SK-N-SH (cell line): Measurements from ENCODE around the gene ZNF185. TPM values are rescaled to one million over a fixed set of nuclear protein-coding genes. Genes with fewer than 3 reads are reported as not detected.

Source experiments
- CTCF ChIA-PET: fragments of 300-600, 350-600 bp; formaldehyde crosslinking; extraction: SDS; loops from one replicate; lab custom pipeline; 2021; lab: Yijun Ruan, JAX
- POLR2A ChIA-PET: fragments of 350-600 bp; sonication (Branson Sonifier 250); formaldehyde crosslinking; extraction: SDS; loops from one replicate; lab custom pipeline; 2020; ENCODE audit warnings: antibody characterized with exemption, inconsistent platforms; lab: Yijun Ruan, JAX
- DNase-seq: peaks from one replicate; pipeline ENCODE4 v3.0.0; 2012
- H2AFZ ChIP-seq: fragments of 200-600 bp; sonication (generic); 2 replicates; pipeline ENCODE4 v1.8.1; 2016; ENCODE audit warnings: antibody characterized with exemption, mild to moderate bottlenecking, low read depth
- H3F3A ChIP-seq: fragments of 200-600 bp; sonication (generic); replicated peaks from 2 replicates; pipeline ENCODE3; 2016; ENCODE audit warnings: antibody characterized with exemption, mild to moderate bottlenecking; ENCODE audit not compliant: insufficient read depth
- H3K27ac ChIP-seq, 2 experiments: fragments of 200-500 bp in 1 of 2; fragments of 200-600 bp in 1 of 2; sonication (Bioruptor generic) in 1 of 2; sonication (generic), shearing (Covaris generic) in 1 of 2; 2 replicates each; pipeline versions ENCODE4 v1.5.1 to v1.6.1; 2014 to 2016; ENCODE audit warnings: low read depth in 2 of 2, inconsistent platforms in 1 of 2, low read length in 1 of 2, mild to moderate bottlenecking in 1 of 2, mixed read lengths in 1 of 2
- H3K27me3 ChIP-seq: fragments of 200-600 bp; sonication (generic), shearing (Covaris generic); 2 replicates; pipeline ENCODE4 v1.6.1; 2016; ENCODE audit warnings: mixed run types; ENCODE audit not compliant: insufficient read depth
- H3K36me3 ChIP-seq, 2 experiments: fragments of 200-500 bp in 1 of 2; fragments of 200-600 bp in 1 of 2; sonication (Bioruptor generic) in 1 of 2; sonication (generic) in 1 of 2; replicated peaks in 1 of 2; 2 replicates each; pipeline versions ENCODE3 to v1.5.1; 2014 to 2016; ENCODE audit warnings: low read length in 1 of 2, mild to moderate bottlenecking in 1 of 2; ENCODE audit not compliant: insufficient read depth in 2 of 2, control insufficient read depth in 1 of 2
- H3K4me1 ChIP-seq, 2 experiments: fragments of 200-500 bp in 1 of 2; fragments of 200-600 bp in 1 of 2; sonication (Bioruptor generic) in 1 of 2; sonication (generic), shearing (Covaris generic) in 1 of 2; 2 replicates each; pipeline versions ENCODE4 v1.5.1 to v1.6.1; 2014 to 2016; ENCODE audit warnings: low read depth in 1 of 2, low read length in 1 of 2, mixed run types in 1 of 2; ENCODE audit not compliant: insufficient read depth in 2 of 2, control insufficient read depth in 1 of 2
- H3K4me2 ChIP-seq: fragments of 200-600 bp; sonication (generic), shearing (Covaris generic); 2 replicates; pipeline ENCODE4 v1.6.1; 2017; ENCODE audit warnings: mixed run types
- H3K4me3 ChIP-seq, 2 experiments: fragments of 200-500 bp in 1 of 2; fragments of 200-600 bp in 1 of 2; sonication (Bioruptor generic) in 1 of 2; sonication (generic), shearing (Covaris generic) in 1 of 2; 2 replicates each; pipeline versions ENCODE4 v1.5.1 to v1.8.1; 2014 to 2016; ENCODE audit warnings: low read depth in 2 of 2, inconsistent platforms in 1 of 2, low read length in 1 of 2, mild to moderate bottlenecking in 1 of 2, mixed read lengths in 1 of 2, moderate library complexity in 1 of 2
- H3K79me2 ChIP-seq: fragments of 200-600 bp; sonication (generic); 2 replicates; pipeline ENCODE4 v1.8.1; 2017; ENCODE audit warnings: mild to moderate bottlenecking; ENCODE audit not compliant: insufficient read depth
- H3K9ac ChIP-seq: fragments of 200-600 bp; sonication (generic); 2 replicates; pipeline ENCODE4 v1.6.1; 2017; ENCODE audit warnings: mixed run types
- H3K9me2 ChIP-seq: fragments of 200-600 bp; sonication (generic); 2 replicates; pipeline ENCODE4 v1.6.1; 2017; ENCODE audit warnings: mixed run types
- H3K9me3 ChIP-seq: fragments of 200-600 bp; sonication (generic); 2 replicates; pipeline ENCODE4 v1.6.1; 2017; ENCODE audit warnings: mixed run types, mild to moderate bottlenecking, moderate library complexity
- H4K20me1 ChIP-seq: fragments of 200-600 bp; sonication (generic); 2 replicates; pipeline ENCODE4 v1.6.1; 2017; ENCODE audit warnings: mild to moderate bottlenecking, mixed run types; ENCODE audit not compliant: insufficient read depth
- ELF1 ChIP-seq: IDR thresholded peaks from 2 replicates; pipeline ENCODE4 v1.4.0; 2012
- EP300 ChIP-seq, 2 experiments: IDR thresholded peaks; 2 replicates each; pipeline versions ENCODE4 v1.4.0 to v1.6.1; 2012; ENCODE audit warnings: borderline replicate concordance in 1 of 2, low read depth in 1 of 2, low read length in 1 of 2
- FOXM1 ChIP-seq: IDR thresholded peaks from 2 replicates; pipeline ENCODE4 v1.4.0; 2012; ENCODE audit warnings: low read depth, mild to moderate bottlenecking
- JUND ChIP-seq: IDR thresholded peaks from 2 replicates; pipeline ENCODE4 v1.4.0; 2012
- MEF2A ChIP-seq: IDR thresholded peaks from 2 replicates; pipeline ENCODE4 v1.4.0; 2012; ENCODE audit warnings: low read depth, borderline replicate concordance
- MXI1 ChIP-seq: IDR thresholded peaks from 2 replicates; pipeline ENCODE4 v1.6.1; 2012; ENCODE audit warnings: mild to moderate bottlenecking, low read depth, low read length, improper control_type of control experiment
- NFIC ChIP-seq: IDR thresholded peaks from 2 replicates; pipeline ENCODE4 v1.4.0; 2012; ENCODE audit warnings: borderline replicate concordance
- NRF1 ChIP-seq: IDR thresholded peaks from 2 replicates; pipeline ENCODE4 v1.6.1; 2012; ENCODE audit warnings: low read depth, mild to moderate bottlenecking, low read length
- POLR2AphosphoS5 ChIP-seq: IDR thresholded peaks from 2 replicates; pipeline ENCODE4 v1.6.1; 2012; ENCODE audit warnings: low read depth, low read length
- RAD21 ChIP-seq: IDR thresholded peaks from 2 replicates; pipeline ENCODE4 v1.6.1; 2012; ENCODE audit warnings: mild to moderate bottlenecking, low read length
- RFX5 ChIP-seq: IDR thresholded peaks from 2 replicates; pipeline ENCODE4 v1.6.1; 2012; ENCODE audit warnings: mild to moderate bottlenecking, improper control_type of control experiment, low read length
- RXRA ChIP-seq: IDR thresholded peaks from 2 replicates; pipeline ENCODE4 v1.4.0; 2012; ENCODE audit warnings: low read depth, mild to moderate bottlenecking, borderline replicate concordance
- SIN3A ChIP-seq: IDR thresholded peaks from 2 replicates; pipeline ENCODE4 v1.6.1; 2012; ENCODE audit warnings: low read depth, mild to moderate bottlenecking, low read length, moderate library complexity, borderline replicate concordance
- SMC3 ChIP-seq: IDR thresholded peaks from 2 replicates; pipeline ENCODE4 v1.6.1; 2012; ENCODE audit warnings: low read depth, low read length, improper control_type of control experiment
- YY1 ChIP-seq: IDR thresholded peaks from 2 replicates; pipeline ENCODE4 v1.4.0; 2012; ENCODE audit warnings: low read depth, mild to moderate bottlenecking
- WGBS: methylation state at CpG from one replicate; pipeline ENCODE4 v1.1.6; 2017; ENCODE audit warnings: low lambda C conversion rate; 5-methylcytosine and 5-hydroxymethylcytosine counted together
- polyA plus RNA-seq, 3 experiments: library from polyadenylated mRNA; depleted of rRNA; stranded (reverse); fragments of >200 nt; gene quantifications; 2 replicates each; pipeline ENCODE4 v1.2.3, GENCODE V29; 2012
- TF ChIP-seq, protein P1 (sequence below): fragments of 200-600 bp; sonication (generic); IDR thresholded peaks from 2 replicates; pipeline ENCODE4 v1.6.1; 2017; ENCODE audit warnings: antibody characterized with exemption, mild to moderate bottlenecking, moderate library complexity
- TF ChIP-seq, protein P2 (sequence below): IDR thresholded peaks from 2 replicates; pipeline ENCODE4 v1.6.1; 2012; ENCODE audit warnings: mild to moderate bottlenecking, low read depth, low read length, moderate library complexity
- TF ChIP-seq, protein P3 (sequence below): fragments of 150-350 bp; IDR thresholded peaks from 2 replicates; pipeline ENCODE4 v1.6.1; 2016; ENCODE audit warnings: mild to moderate bottlenecking, low read depth, low read length

Gene ZNF185
- polyA plus RNA-seq, 1 of the 3 experiments (the other 2 are of a cell fraction), result 10.3 TPM

DNA sequence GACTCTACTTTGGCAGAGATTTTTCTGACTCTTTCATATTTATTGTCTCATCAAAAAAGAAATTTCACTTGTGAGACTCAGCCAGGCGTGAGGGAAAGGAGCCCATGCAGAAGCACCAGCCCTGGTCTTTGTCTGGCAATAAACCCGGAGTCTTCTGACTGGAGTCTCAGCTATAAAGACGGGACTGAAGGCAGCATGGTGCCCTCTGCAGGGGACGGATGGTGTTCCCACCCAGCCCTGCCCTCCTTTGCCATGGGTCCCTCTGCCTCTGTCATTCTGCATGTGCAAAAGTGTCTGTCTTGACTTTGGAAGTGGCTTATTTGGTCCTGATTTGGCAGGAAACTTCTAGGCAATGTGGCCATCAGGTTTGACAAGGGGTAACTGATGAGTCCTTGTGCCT is 14.2 kb downstream of the ZNF185 start:
- TF ChIP-seq, protein P1, sequence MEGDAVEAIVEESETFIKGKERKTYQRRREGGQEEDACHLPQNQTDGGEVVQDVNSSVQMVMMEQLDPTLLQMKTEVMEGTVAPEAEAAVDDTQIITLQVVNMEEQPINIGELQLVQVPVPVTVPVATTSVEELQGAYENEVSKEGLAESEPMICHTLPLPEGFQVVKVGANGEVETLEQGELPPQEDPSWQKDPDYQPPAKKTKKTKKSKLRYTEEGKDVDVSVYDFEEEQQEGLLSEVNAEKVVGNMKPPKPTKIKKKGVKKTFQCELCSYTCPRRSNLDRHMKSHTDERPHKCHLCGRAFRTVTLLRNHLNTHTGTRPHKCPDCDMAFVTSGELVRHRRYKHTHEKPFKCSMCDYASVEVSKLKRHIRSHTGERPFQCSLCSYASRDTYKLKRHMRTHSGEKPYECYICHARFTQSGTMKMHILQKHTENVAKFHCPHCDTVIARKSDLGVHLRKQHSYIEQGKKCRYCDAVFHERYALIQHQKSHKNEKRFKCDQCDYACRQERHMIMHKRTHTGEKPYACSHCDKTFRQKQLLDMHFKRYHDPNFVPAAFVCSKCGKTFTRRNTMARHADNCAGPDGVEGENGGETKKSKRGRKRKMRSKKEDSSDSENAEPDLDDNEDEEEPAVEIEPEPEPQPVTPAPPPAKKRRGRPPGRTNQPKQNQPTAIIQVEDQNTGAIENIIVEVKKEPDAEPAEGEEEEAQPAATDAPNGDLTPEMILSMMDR, result peak; percentile 19; the same call in 1 of the 2 replicates
- TF ChIP-seq NFIC (no peak), RXRA (no peak), RAD21 (0 out of 2 replicates have a peak, but pooled peaks have one; percentile 14), FOXM1 (no peak)
- TF ChIP-seq, protein P2, sequence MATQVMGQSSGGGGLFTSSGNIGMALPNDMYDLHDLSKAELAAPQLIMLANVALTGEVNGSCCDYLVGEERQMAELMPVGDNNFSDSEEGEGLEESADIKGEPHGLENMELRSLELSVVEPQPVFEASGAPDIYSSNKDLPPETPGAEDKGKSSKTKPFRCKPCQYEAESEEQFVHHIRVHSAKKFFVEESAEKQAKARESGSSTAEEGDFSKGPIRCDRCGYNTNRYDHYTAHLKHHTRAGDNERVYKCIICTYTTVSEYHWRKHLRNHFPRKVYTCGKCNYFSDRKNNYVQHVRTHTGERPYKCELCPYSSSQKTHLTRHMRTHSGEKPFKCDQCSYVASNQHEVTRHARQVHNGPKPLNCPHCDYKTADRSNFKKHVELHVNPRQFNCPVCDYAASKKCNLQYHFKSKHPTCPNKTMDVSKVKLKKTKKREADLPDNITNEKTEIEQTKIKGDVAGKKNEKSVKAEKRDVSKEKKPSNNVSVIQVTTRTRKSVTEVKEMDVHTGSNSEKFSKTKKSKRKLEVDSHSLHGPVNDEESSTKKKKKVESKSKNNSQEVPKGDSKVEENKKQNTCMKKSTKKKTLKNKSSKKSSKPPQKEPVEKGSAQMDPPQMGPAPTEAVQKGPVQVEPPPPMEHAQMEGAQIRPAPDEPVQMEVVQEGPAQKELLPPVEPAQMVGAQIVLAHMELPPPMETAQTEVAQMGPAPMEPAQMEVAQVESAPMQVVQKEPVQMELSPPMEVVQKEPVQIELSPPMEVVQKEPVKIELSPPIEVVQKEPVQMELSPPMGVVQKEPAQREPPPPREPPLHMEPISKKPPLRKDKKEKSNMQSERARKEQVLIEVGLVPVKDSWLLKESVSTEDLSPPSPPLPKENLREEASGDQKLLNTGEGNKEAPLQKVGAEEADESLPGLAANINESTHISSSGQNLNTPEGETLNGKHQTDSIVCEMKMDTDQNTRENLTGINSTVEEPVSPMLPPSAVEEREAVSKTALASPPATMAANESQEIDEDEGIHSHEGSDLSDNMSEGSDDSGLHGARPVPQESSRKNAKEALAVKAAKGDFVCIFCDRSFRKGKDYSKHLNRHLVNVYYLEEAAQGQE, result no peak
- TF ChIP-seq, all 33 proteins: peak for 2
- 31% methylated on average over 4 of the region's 4 CpGs for WGBS
- CTCF ChIA-PET, result interaction anchor here (0.9 to 5.8 kb wide), 4 partner anchors 7 to 30 kb away, joined by 3 to 71 read pairs (median 28); no protein-coding TSS in a partner anchor

DNA sequence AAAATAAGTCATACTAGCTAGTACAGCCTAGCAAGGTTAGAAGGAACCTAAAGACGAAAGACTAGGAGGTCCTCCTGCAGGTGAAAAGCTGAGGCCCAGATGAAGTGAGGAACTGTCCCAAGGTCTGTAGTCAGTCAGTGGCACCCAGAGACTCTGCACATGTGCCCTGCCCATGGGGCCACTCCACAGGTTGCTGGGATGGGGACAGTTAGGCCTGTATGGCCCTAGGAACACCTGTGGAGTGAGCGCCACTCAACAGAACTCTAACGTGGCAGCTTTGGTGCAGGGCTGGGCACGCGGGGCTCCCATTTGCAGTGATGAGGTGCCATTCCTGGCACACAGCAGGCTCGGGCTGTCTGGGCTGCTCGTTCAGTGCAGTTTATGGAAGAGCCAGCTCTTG is 14.8 kb downstream of the ZNF185 start:
- H3K9me2 ChIP-seq, result no peaks in the 10 kb centered on the region
- no peaks in the 10 kb centered on the region for H3K79me2 ChIP-seq
- peaks cover 0 to 20% of the 10 kb centered on the region in 2 experiments; a peak in 1 of 4 replicates for H3K4me1 ChIP-seq
- no peak overlapping the region for H3K4me2 ChIP-seq
- no peak for DNase-seq
- no peak overlapping the region for H2AFZ ChIP-seq
- H3K4me3 ChIP-seq, result no peak overlapping the region
- peaks cover 5% of the 10 kb centered on the region for H3K27me3 ChIP-seq
- no peak overlapping the region for H3K9ac ChIP-seq
- H4K20me1 ChIP-seq, result no peaks in the 10 kb centered on the region
- no peaks in the 10 kb centered on the region for H3F3A ChIP-seq
- CTCF ChIA-PET, result interaction anchor here (0.9 to 5.8 kb wide), 6 partner anchors 7 to 30 kb away, joined by 3 to 71 read pairs (median 16); no protein-coding TSS in a partner anchor
- no peaks in the 10 kb centered on the region for H3K9me3 ChIP-seq
- POLR2A ChIA-PET, result no interaction called here
- 38% methylated on average over 1 of the region's 7 CpGs for whole genome bisulfite sequencing
- no peak overlapping the region for H3K27ac ChIP-seq
- no peaks in the 10 kb centered on the region for H3K36me3 ChIP-seq
- no peak for TF ChIP-seq RFX5
- no peak for TF ChIP-seq POLR2AphosphoS5
- TF ChIP-seq JUND, result no peak
- TF ChIP-seq, protein P3, sequence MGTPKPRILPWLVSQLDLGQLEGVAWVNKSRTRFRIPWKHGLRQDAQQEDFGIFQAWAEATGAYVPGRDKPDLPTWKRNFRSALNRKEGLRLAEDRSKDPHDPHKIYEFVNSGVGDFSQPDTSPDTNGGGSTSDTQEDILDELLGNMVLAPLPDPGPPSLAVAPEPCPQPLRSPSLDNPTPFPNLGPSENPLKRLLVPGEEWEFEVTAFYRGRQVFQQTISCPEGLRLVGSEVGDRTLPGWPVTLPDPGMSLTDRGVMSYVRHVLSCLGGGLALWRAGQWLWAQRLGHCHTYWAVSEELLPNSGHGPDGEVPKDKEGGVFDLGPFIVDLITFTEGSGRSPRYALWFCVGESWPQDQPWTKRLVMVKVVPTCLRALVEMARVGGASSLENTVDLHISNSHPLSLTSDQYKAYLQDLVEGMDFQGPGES, result no peak
- no peak for TF ChIP-seq SIN3A
- TF ChIP-seq YY1, result no peak
- no peak for TF ChIP-seq MXI1
- no peak for TF ChIP-seq NRF1
- no peak for TF ChIP-seq NFIC
- no peak for TF ChIP-seq SMC3
- no peak for TF ChIP-seq FOXM1
- no peak for TF ChIP-seq EP300 (IDR thresholded peaks at IDR 0.05; ENCODE audit: borderline replicate concordance in 1 of 2, low read depth in 1 of 2, low read length in 1 of 2)
- no peak for TF ChIP-seq ELF1
- TF ChIP-seq MEF2A, result no peak
- TF ChIP-seq, protein P2, result no peak

More for the DNA sequence above, 14.2 kb downstream of the ZNF185 start:
- H3F3A ChIP-seq, result no peaks in the 10 kb centered on the region
- H3K27me3 ChIP-seq, result peaks cover 5% of the 10 kb centered on the region
- H3K36me3 ChIP-seq, result no peaks in the 10 kb centered on the region
- H3K4me2 ChIP-seq, result no peak overlapping the region
- H3K9ac ChIP-seq, result no peak overlapping the region
- POLR2A ChIA-PET, result no interaction called here
- DNase-seq, result no peak
- H4K20me1 ChIP-seq, result no peaks in the 10 kb centered on the region
- H3K27ac ChIP-seq, result no peak overlapping the region
- H3K4me3 ChIP-seq, result no peak overlapping the region
- no peaks in the 10 kb centered on the region for H3K9me3 ChIP-seq
- no peaks in the 10 kb centered on the region for H3K9me2 ChIP-seq
- no peaks in the 10 kb centered on the region for H3K79me2 ChIP-seq
- H2AFZ ChIP-seq, result no peak overlapping the region
- H3K4me1 ChIP-seq, result peaks cover 0 to 26% of the 10 kb centered on the region in 2 experiments; a peak in 1 of 4 replicates
